Effector memory CD4-positive, alpha-beta T cell (primary cell): Measurements from ENCODE around the gene CHKA.

Source experiments
- DNase-seq, 3 donors: peaks; one replicate each; pipeline ENCODE4 v3.0.0-alpha.2; 2020
- H3K27ac ChIP-seq: 2 replicates; pipeline ENCODE4 v1.7.0; 2013; ENCODE audit warnings: mild to moderate bottlenecking, low read length, moderate library complexity; ENCODE audit not compliant: insufficient read depth, poor library complexity, severe bottlenecking
- H3K27me3 ChIP-seq: replicated peaks from 2 replicates; pipeline ENCODE4 v1.7.0; 2013; ENCODE audit warnings: mild to moderate bottlenecking, low read length; ENCODE audit not compliant: insufficient read depth, control insufficient read depth, poor library complexity, severe bottlenecking
- H3K36me3 ChIP-seq: 2 replicates; pipeline ENCODE4 v1.7.0; 2013; ENCODE audit warnings: mild to moderate bottlenecking, low read length, moderate library complexity; ENCODE audit not compliant: control insufficient read depth, insufficient read depth
- H3K4me1 ChIP-seq: 2 replicates; pipeline ENCODE4 v1.7.0; 2013; ENCODE audit warnings: low read length, mild to moderate bottlenecking; ENCODE audit not compliant: control insufficient read depth, insufficient read depth, poor library complexity, severe bottlenecking
- H3K4me3 ChIP-seq: 2 replicates; pipeline ENCODE4 v1.7.0; 2013; ENCODE audit warnings: low read length, low read depth, mild to moderate bottlenecking; ENCODE audit not compliant: insufficient read depth, poor library complexity, severe bottlenecking
- H3K9me3 ChIP-seq: 2 replicates; pipeline ENCODE4 v1.7.0; 2013; ENCODE audit warnings: mild to moderate bottlenecking, low read length, moderate library complexity; ENCODE audit not compliant: control insufficient read depth

The CHKA gene

GRCh38 chr11:68057807-68058206 is 63.4 kb downstream of the CHKA start:
- Histone ChIP-seq H3K27me3 (no peaks in the 10 kb centered on the region), H3K4me3 (no peak overlapping the region), H3K36me3 (no peaks in the 10 kb centered on the region), H3K4me1 (no peaks in the 10 kb centered on the region), H3K27ac (no peak overlapping the region), H3K9me3 (no peaks in the 10 kb centered on the region)
- no peak for DNase-seq

- no peak overlapping the region for H3K27ac ChIP-seq
- H3K9me3 ChIP-seq, result no peaks in the 10 kb centered on the region
- peaks cover under 1% of the 10 kb centered on the region for H3K36me3 ChIP-seq
- no peaks in the 10 kb centered on the region for H3K4me1 ChIP-seq
- no peaks in the 10 kb centered on the region for H3K27me3 ChIP-seq
- no peak overlapping the region for H3K4me3 ChIP-seq
- DNase-seq, result no peak
Measured at GRCh38 chr11:68056317-68057285, 64.6 kb downstream of the CHKA start.

GRCh38 chr11:68053981-68054812 is 67.0 kb downstream of the CHKA start:
- no peak for DNase-seq
- peaks cover 24% of the 10 kb centered on the region for H3K36me3 ChIP-seq
- H3K9me3 ChIP-seq, result no peaks in the 10 kb centered on the region
- H3K27ac ChIP-seq, result no peak overlapping the region
- H3K4me1 ChIP-seq, result no peaks in the 10 kb centered on the region
- no peaks in the 10 kb centered on the region for H3K27me3 ChIP-seq
- no peak overlapping the region for H3K4me3 ChIP-seq

GRCh38 chr11:68053117-68053516 is 68.1 kb downstream of the CHKA start:
- Histone ChIP-seq H3K36me3 (peaks cover 32% of the 10 kb centered on the region), H3K27ac (no peak overlapping the region), H3K9me3 (no peaks in the 10 kb centered on the region), H3K27me3 (no peaks in the 10 kb centered on the region), H3K4me1 (no peaks in the 10 kb centered on the region), H3K4me3 (no peak overlapping the region)
- no peak for DNase-seq

GRCh38 chr11:68052137-68052873 is 68.9 kb downstream of the CHKA start:
- Histone ChIP-seq H3K4me3 (no peak overlapping the region), H3K27ac (no peak overlapping the region), H3K36me3 (peaks cover 32% of the 10 kb centered on the region), H3K4me1 (no peaks in the 10 kb centered on the region), H3K9me3 (no peaks in the 10 kb centered on the region), H3K27me3 (no peaks in the 10 kb centered on the region)
- DNase-seq, result no peak

GRCh38 chr11:68051191-68052136 is 69.7 kb downstream of the CHKA start:
- Histone ChIP-seq H3K36me3 (peaks cover 35% of the 10 kb centered on the region), H3K9me3 (no peaks in the 10 kb centered on the region), H3K27ac (no peak overlapping the region), H3K4me1 (no peaks in the 10 kb centered on the region), H3K4me3 (no peak overlapping the region), H3K27me3 (no peaks in the 10 kb centered on the region)
- DNase-seq, result no peak

GRCh38 chr11:68050371-68050841 is 70.8 kb downstream of the CHKA start:
- no peak for DNase-seq
- Histone ChIP-seq H3K4me1 (no peaks in the 10 kb centered on the region), H3K27ac (no peak overlapping the region), H3K4me3 (no peak overlapping the region), H3K36me3 (peaks cover 44% of the 10 kb centered on the region), H3K27me3 (no peaks in the 10 kb centered on the region), H3K9me3 (no peaks in the 10 kb centered on the region)

GRCh38 chr11:68049509-68050370 is 71.4 kb downstream of the CHKA start:
- no peak overlapping the region for H3K4me3 ChIP-seq
- H3K27ac ChIP-seq, result no peak overlapping the region
- no peaks in the 10 kb centered on the region for H3K27me3 ChIP-seq
- H3K4me1 ChIP-seq, result no peaks in the 10 kb centered on the region
- H3K9me3 ChIP-seq, result no peaks in the 10 kb centered on the region
- DNase-seq, result no peak
- H3K36me3 ChIP-seq, result peaks cover 50% of the 10 kb centered on the region
